Inflammatory macrophage treated with lipopolysaccharide for 1 hour (primary cell): Measurements from ENCODE around the gene DCN.
A peak's percentile ranks its signal among the peaks of the same experiment; 100 is the strongest.

ENCODE experiments used
- DNase-seq, 2 donors: peaks; one replicate each; pipeline ENCODE4 v3.0.0-alpha.2; 2020 to 2022

Gene DCN

GRCh38 chr12:91099341-91099740 is 83.3 kb downstream of the DCN start:
- DNase-seq: no peak

- DNase-seq: peak in 1 of 2 donors; percentile 1
These were observed 83.7 kb downstream of the DCN start for GRCh38 chr12:91098941-91099340.

- no peak for DNase-seq
These were observed 84.2 kb downstream of the DCN start for GRCh38 chr12:91098461-91098860.

- no peak for DNase-seq
These were observed 87.7 kb downstream of the DCN start for GRCh38 chr12:91094957-91095356.

GRCh38 chr12:91094032-91094662 is 88.5 kb downstream of the DCN start:
- no peak for DNase-seq

GRCh38 chr12:91093341-91093740 is 89.3 kb downstream of the DCN start:
- DNase-seq: no peak

- DNase-seq: no peak
These were observed 90.5 kb downstream of the DCN start for GRCh38 chr12:91091916-91092715.
